Lower leg skin (tissue), 3 donors: ENCODE measurements around the gene EML6.

Source experiments
- CTCF ChIP-seq, 3 donors: fragments of 450-650 bp; IDR thresholded peaks; one replicate each; pipeline ENCODE4 v1.5.1; 2016; ENCODE audit warnings: antibody characterized with exemption in 3 of 3, mild to moderate bottlenecking in 3 of 3, moderate library complexity in 2 of 3
- POLR2A ChIP-seq, 2 donors: fragments of 450-650 bp; IDR thresholded peaks; one replicate each; pipeline ENCODE4 v1.6.1; 2016 to 2017; ENCODE audit warnings: antibody characterized with exemption in 2 of 2, mild to moderate bottlenecking in 1 of 2, moderate library complexity in 1 of 2

GRCh38 chr2:54968561-54969218 is 245.2 kb downstream of the EML6 start:
- TF ChIP-seq CTCF (IDR thresholded peaks at IDR 0.05), result no peak
- no peak for TF ChIP-seq POLR2A (IDR thresholded peaks at IDR 0.05)
